ENCODE results near the gene LSM12.
"Not testable (repeated sequence)": the region's sequence is repeated elsewhere in the genome, so short reads cannot be mapped to it uniquely, and the experiment has no call there.

LSM12 gene

GRCh38 chr17:44075598-44076293 lies 9.3 kb upstream of the LSM12 start:
- DNase-seq: no peak

- DNase-seq: no peak
Observed at GRCh38 chr17:44074911-44075285, 8.4 kb upstream of the LSM12 start.

- DNase-seq: no peak
Observed at GRCh38 chr17:44074231-44074910, 7.9 kb upstream of the LSM12 start.

GRCh38 chr17:44071772-44072171 lies 5.3 kb upstream of the LSM12 start:
- DNase-seq: no peak

GRCh38 chr17:44071198-44071520 lies 4.7 kb upstream of the LSM12 start:
- DNase-seq: peak; percentile 73

GRCh38 chr17:44070455-44071197 lies 4.2 kb upstream of the LSM12 start, which contains the start of gene G6PC3:
G6PC3 (plus strand) TSS chr17:44070735; CDS start chr17:44070966, 231 bp downstream.
- peak; percentile 85 for DNase-seq

GRCh38 chr17:44069974-44070454 lies 3.5 kb upstream of the LSM12 start:
- peak; percentile 8 for DNase-seq

GRCh38 chr17:44067545-44067940 lies 1.1 kb upstream of the LSM12 start:
- DNase-seq: no peak

- DNase-seq: peak; percentile 17
Observed at GRCh38 chr17:44065668-44066203, 735 bp downstream of the LSM12 start.

- DNase-seq: no peak
Observed at GRCh38 chr17:44063704-44064639, 2.5 kb downstream of the LSM12 start.

GRCh38 chr17:44062871-44063270 lies 3.6 kb downstream of the LSM12 start:
- no peak for DNase-seq

GRCh38 chr17:44061446-44061845 lies 5.0 kb downstream of the LSM12 start:
- DNase-seq: no peak

GRCh38 chr17:44059101-44059892 lies 7.2 kb downstream of the LSM12 start:
- DNase-seq: no peak

- no peak for DNase-seq
Observed at GRCh38 chr17:44053125-44053872, 13.2 kb downstream of the LSM12 start.

- no peak for DNase-seq
Observed at GRCh38 chr17:44049294-44050060, 17.0 kb downstream of the LSM12 start.

- not testable (repeated sequence) for DNase-seq
Observed at GRCh38 chr17:44046893-44047292, 19.6 kb downstream of the LSM12 start.

GRCh38 chr17:44045486-44045885 lies 21.0 kb downstream of the LSM12 start:
- no peak for DNase-seq

- DNase-seq: no peak
Observed at GRCh38 chr17:44044071-44044470, 22.4 kb downstream of the LSM12 start.

- no peak for DNase-seq
Observed at GRCh38 chr17:44043272-44043696, 23.2 kb downstream of the LSM12 start.
